A549 (cell line): Measurements from ENCODE around the gene NTM. TPM values are rescaled to one million over a fixed set of nuclear protein-coding genes. Genes with fewer than 3 reads are reported as not detected.

Experiments used
- ATAC-seq, 2 experiments: fragments of 200-7000 bp in 1 of 2; fragments of >200 bp in 1 of 2; cut with Nextera tagmentation in 1 of 2; cut with Tn5 transposase in 1 of 2; 3 replicates each; pipeline versions ENCODE4 v1.8.0 to v1.9.1; 2018 to 2020; ENCODE audit warnings: mild to moderate bottlenecking in 1 of 2, moderate library complexity in 1 of 2
- CTCF ChIA-PET: fragments of 300-600 bp; sonication (Branson Sonifier 250); formaldehyde crosslinking; extraction: SDS; loops from one replicate; lab custom pipeline; 2021; ENCODE audit warnings: antibody characterized with exemption, inconsistent platforms; lab: Yijun Ruan, JAX
- POLR2A ChIA-PET: fragments of 350-600 bp; formaldehyde crosslinking; extraction: SDS; loops from one replicate; lab custom pipeline; 2021; ENCODE audit warnings: antibody characterized with exemption, inconsistent platforms; lab: Yijun Ruan, JAX
- DNase-seq, 2 experiments: peaks; one replicate each; pipeline versions ENCODE4 v3.0.0 to v3.0.0-alpha.2; 2011 to 2016; ENCODE audit warnings: low read depth in 1 of 2, low spot score in 1 of 2
- FAIRE-seq: peaks from 2 replicates; lab custom pipeline; 2011; peaks lifted over from hg19 to GRCh38; lab: Jason Lieb, UNC
- H3K27ac ChIP-seq, 2 experiments: fragments of >200 bp; sonication (Bioruptor Twin); formaldehyde crosslinking; 3 replicates each; pipeline ENCODE4 v1.5.1; 2016 to 2017
- H3K4me1 ChIP-seq: fragments of >200 bp; sonication (Bioruptor Twin); formaldehyde crosslinking; 3 replicates; pipeline ENCODE4 v1.6.1; 2016
- H3K4me2 ChIP-seq: fragments of >200 bp; sonication (Bioruptor Twin); formaldehyde crosslinking; 3 replicates; pipeline ENCODE4 v1.6.1; 2016
- H3K4me3 ChIP-seq: fragments of >200 bp; sonication (Bioruptor Twin); formaldehyde crosslinking; 3 replicates; pipeline ENCODE4 v1.5.1; 2016
- H3K9me3 ChIP-seq: fragments of >200 bp; sonication (Bioruptor Twin); formaldehyde crosslinking; 3 replicates; pipeline ENCODE4 v1.6.1; 2016
- CHD4 ChIP-seq: fragments of 200-600 bp; sonication (generic); IDR thresholded peaks from 2 replicates; pipeline ENCODE4 v1.6.1; 2016; ENCODE audit warnings: antibody characterized with exemption, mild to moderate bottlenecking, borderline replicate concordance
- EP300 ChIP-seq, 2 experiments: fragments of >200 bp; sonication (Bioruptor Twin); formaldehyde crosslinking; IDR thresholded peaks; 2 replicates in 1 of 2; 3 replicates in 1 of 2; pipeline ENCODE4 v1.6.1; 2016 to 2017
- GATA3 ChIP-seq: IDR thresholded peaks from 2 replicates; pipeline ENCODE4 v1.6.1; 2012; ENCODE audit warnings: borderline replicate concordance
- HES2 ChIP-seq: fragments of >200 bp; sonication (Bioruptor Twin); formaldehyde crosslinking; IDR thresholded peaks from 2 replicates; pipeline ENCODE4 v1.6.1; 2016
- HMGXB4 ChIP-seq: fragments of 250-450 bp; sonication (Bioruptor Pico); IDR thresholded peaks from 2 replicates; pipeline ENCODE4 v1.5.0; 2021; ENCODE audit warnings: mild to moderate bottlenecking, moderate library complexity, borderline replicate concordance
- KDM5A ChIP-seq: fragments of 200-600 bp; sonication (generic); IDR thresholded peaks from 2 replicates; pipeline ENCODE4 v1.6.1; 2016; ENCODE audit warnings: antibody characterized with exemption, mild to moderate bottlenecking
- MYC ChIP-seq: IDR thresholded peaks from 2 replicates; pipeline ENCODE4 v1.6.1; 2012; ENCODE audit warnings: mild to moderate bottlenecking, inconsistent platforms, low read length, improper control_type of control experiment, borderline replicate concordance
- NFE2L2 ChIP-seq: fragments of 150-350 bp; conservative IDR thresholded peaks from 2 replicates; pipeline ENCODE4 v1.6.1; 2014; ENCODE audit warnings: low read length
- PBX3 ChIP-seq: IDR thresholded peaks from 2 replicates; pipeline ENCODE4 v1.6.1; 2012
- POLR2A ChIP-seq: IDR thresholded peaks from 2 replicates; pipeline ENCODE4 v1.6.1; 2012; ENCODE audit warnings: mild to moderate bottlenecking, low read length
- RAD21 ChIP-seq, 2 experiments: fragments of >200 bp in 1 of 2; sonication (Bioruptor Twin) in 1 of 2; formaldehyde crosslinking in 1 of 2; IDR thresholded peaks in 1 of 2; conservative IDR thresholded peaks in 1 of 2; 2 replicates in 1 of 2; 3 replicates in 1 of 2; pipeline ENCODE4 v1.6.1; 2012 to 2018; ENCODE audit warnings: inconsistent platforms in 1 of 2
- RFX5 ChIP-seq: fragments of 450-650 bp; IDR thresholded peaks from 2 replicates; pipeline ENCODE4 v1.7.1; 2014; ENCODE audit warnings: antibody characterized with exemption, mild to moderate bottlenecking, moderate library complexity
- RNF2 ChIP-seq: fragments of 200-600 bp; sonication (generic); IDR thresholded peaks from 2 replicates; pipeline ENCODE4 v1.6.1; 2016; ENCODE audit warnings: low read depth, mild to moderate bottlenecking, antibody characterized with exemption, moderate library complexity, borderline replicate concordance
- SMC3 ChIP-seq: fragments of >200 bp; sonication (Bioruptor Twin); formaldehyde crosslinking; IDR thresholded peaks from 3 replicates; pipeline ENCODE4 v1.6.1; 2018; ENCODE audit warnings: inconsistent platforms
- SREBF2 ChIP-seq: fragments of 450-650 bp; IDR thresholded peaks from 2 replicates; pipeline ENCODE4 v1.6.1; 2014; ENCODE audit warnings: mild to moderate bottlenecking, moderate library complexity
- ZC3H11A ChIP-seq: fragments of 450-650 bp; IDR thresholded peaks from 2 replicates; pipeline ENCODE4 v1.6.1; 2014; ENCODE audit warnings: antibody characterized with exemption, mild to moderate bottlenecking
- WGBS: methylation state at CpG from one replicate; pipeline ENCODE4 v1.1.6; 2017; ENCODE audit errors: missing lambda C conversion rate; 5-methylcytosine and 5-hydroxymethylcytosine counted together
- polyA plus RNA-seq, 4 experiments: library from polyadenylated mRNA; depleted of rRNA in 3 of 4; stranded (reverse); fragments of >200 nt; fragmentation: RNase III in 1 of 4; extraction: RNeasy Plus Mini Kit Qiagen cat#74134 plus additional on column Dnase treatment in 1 of 4; gene quantifications; 2 replicates in 3 of 4; 3 replicates in 1 of 4; pipeline ENCODE4 v1.2.3, GENCODE V29; 2011 to 2017
- TF ChIP-seq, protein P1 (sequence below): fragments of 150-350 bp; IDR thresholded peaks from 2 replicates; pipeline ENCODE4 v1.6.1; 2014; ENCODE audit warnings: low read depth, mild to moderate bottlenecking, low read length
- TF ChIP-seq, protein P2 (sequence below): fragments of >200 bp; sonication (Bioruptor Twin); formaldehyde crosslinking; IDR thresholded peaks from 3 replicates; pipeline ENCODE4 v1.5.1; 2016
- TF ChIP-seq, protein P3 (sequence below): fragments of 200-600 bp; sonication (generic); IDR thresholded peaks from 2 replicates; pipeline ENCODE4 v1.6.1; 2016; ENCODE audit warnings: antibody characterized with exemption, mild to moderate bottlenecking, moderate library complexity

The NTM gene
- polyA plus RNA-seq, 2 of the 4 experiments (the other 2 are of a cell fraction): not detected

DNA sequence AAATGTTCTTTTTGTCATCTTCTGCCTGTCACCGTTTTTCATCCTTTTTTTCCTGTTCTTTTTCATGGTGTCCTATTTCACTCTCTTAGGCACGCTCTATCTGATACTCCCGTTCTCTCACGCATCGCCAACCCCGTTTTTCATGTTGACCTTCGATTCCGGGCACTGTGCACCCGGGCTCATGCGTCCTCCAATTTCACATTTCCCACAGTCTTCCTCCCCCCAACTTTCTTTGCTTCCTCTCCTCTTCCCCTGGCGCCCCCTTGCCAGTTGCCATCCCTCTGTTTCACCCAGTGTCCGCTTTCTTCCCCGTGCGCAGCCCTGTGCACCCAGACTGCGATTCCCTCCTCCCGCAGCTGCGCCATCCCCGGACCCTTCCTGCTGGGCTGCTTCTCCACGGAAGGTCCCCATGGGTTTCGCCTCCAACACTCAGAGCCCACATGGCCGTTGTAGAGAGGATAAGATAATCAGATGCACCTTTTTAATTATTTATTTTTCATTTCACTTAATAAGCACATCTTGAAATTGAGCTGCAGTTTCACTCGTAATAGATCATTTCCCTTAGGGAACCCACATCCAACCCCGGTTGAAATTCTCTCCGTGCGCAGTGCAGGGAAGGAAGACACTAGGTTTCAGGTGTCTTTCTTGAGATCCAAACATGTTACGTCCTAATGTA lies 791.1 kb downstream of the NTM start:
- Histone ChIP-seq H3K9me3 (no peaks in the 10 kb centered on the region), H3K4me2 (no peak overlapping the region), H3K27ac (no peak overlapping the region), H3K4me3 (no peak overlapping the region), H3K4me1 (no peaks in the 10 kb centered on the region)
- ChIA-PET POLR2A (no interaction called here), CTCF (no interaction called here)
- no peak for TF ChIP-seq ZC3H11A
- DNase-seq: no peak
- no peak for FAIRE-seq
- 56% methylated on average over 26 of the region's 26 CpGs for WGBS
- no peak for ATAC-seq

DNA sequence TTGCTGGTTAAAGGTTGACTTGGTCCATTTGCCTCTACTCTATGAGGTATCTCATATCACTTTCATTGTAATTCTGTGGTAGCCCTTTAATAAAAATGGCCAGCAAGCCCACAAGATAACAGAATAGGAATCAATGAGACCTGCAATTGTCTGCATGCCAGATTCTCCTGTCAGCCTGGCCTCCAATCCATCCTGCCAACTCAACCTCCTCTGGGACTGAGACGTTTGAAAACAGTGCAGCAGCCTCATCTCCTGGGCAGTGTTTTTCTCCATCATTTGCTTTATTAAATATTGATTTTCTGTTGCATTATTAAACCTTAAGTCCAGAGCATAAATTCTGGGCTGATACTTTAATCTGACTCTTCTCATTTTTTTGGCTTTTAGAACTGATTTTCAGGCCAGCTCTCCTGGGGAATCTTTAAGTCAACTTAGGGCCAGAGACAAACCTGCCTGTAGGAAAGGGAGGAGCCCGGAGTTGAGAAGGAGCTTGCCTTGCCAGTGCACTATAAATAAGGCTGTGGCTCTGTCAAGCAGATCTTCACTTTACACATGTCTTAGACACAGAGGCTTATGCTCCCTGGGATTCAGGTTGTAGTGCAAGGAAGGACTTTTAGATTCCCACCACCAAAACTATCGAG lies 798.0 kb downstream of the NTM start:
- POLR2A ChIA-PET: no interaction called here

GRCh38 chr11:132171031-132171430 lies 800.6 kb downstream of the NTM start:
- no peak for FAIRE-seq
- CTCF ChIA-PET: interaction anchor here (1.1 kb wide), 1 partner anchor 10 kb away, joined by 3 read pairs; no protein-coding TSS in a partner anchor
- Histone ChIP-seq H3K9me3 (no peaks in the 10 kb centered on the region), H3K4me3 (no peak overlapping the region), H3K4me1 (no peaks in the 10 kb centered on the region), H3K4me2 (no peak overlapping the region), H3K27ac (no peak overlapping the region)
- no peak for DNase-seq
- POLR2A ChIA-PET: no interaction called here
- no peak for ATAC-seq
- WGBS: 9% methylated on average over 6 of the region's 6 CpGs
- TF ChIP-seq HES2 (no peak), SREBF2 (no peak), RAD21 (conservative IDR thresholded peaks at IDR 0.05 in 1 of 2, IDR thresholded peaks at IDR 0.05 in 1 of 2) (no peak), RNF2 (no peak), POLR2A (no peak), EP300 (IDR thresholded peaks at IDR 0.05) (no peak), MYC (no peak), HMGXB4 (no peak), NFE2L2 (no peak), SMC3 (no peak), RFX5 (no peak), ZC3H11A (no peak)
- TF ChIP-seq, protein P1, sequence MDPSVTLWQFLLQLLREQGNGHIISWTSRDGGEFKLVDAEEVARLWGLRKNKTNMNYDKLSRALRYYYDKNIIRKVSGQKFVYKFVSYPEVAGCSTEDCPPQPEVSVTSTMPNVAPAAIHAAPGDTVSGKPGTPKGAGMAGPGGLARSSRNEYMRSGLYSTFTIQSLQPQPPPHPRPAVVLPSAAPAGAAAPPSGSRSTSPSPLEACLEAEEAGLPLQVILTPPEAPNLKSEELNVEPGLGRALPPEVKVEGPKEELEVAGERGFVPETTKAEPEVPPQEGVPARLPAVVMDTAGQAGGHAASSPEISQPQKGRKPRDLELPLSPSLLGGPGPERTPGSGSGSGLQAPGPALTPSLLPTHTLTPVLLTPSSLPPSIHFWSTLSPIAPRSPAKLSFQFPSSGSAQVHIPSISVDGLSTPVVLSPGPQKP: no peak
- TF ChIP-seq, protein P2, sequence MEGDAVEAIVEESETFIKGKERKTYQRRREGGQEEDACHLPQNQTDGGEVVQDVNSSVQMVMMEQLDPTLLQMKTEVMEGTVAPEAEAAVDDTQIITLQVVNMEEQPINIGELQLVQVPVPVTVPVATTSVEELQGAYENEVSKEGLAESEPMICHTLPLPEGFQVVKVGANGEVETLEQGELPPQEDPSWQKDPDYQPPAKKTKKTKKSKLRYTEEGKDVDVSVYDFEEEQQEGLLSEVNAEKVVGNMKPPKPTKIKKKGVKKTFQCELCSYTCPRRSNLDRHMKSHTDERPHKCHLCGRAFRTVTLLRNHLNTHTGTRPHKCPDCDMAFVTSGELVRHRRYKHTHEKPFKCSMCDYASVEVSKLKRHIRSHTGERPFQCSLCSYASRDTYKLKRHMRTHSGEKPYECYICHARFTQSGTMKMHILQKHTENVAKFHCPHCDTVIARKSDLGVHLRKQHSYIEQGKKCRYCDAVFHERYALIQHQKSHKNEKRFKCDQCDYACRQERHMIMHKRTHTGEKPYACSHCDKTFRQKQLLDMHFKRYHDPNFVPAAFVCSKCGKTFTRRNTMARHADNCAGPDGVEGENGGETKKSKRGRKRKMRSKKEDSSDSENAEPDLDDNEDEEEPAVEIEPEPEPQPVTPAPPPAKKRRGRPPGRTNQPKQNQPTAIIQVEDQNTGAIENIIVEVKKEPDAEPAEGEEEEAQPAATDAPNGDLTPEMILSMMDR: no peak

More for the DNA sequence above, 798.0 kb downstream of the NTM start:
- no peak overlapping the region for H3K27ac ChIP-seq
- ATAC-seq (no peak), DNase-seq (no peak), FAIRE-seq (no peak)
- no peak overlapping the region for H3K4me2 ChIP-seq
- CTCF ChIA-PET: no interaction called here
- no peaks in the 10 kb centered on the region for H3K9me3 ChIP-seq
- WGBS: 4% methylated on average over 3 of the region's 3 CpGs
- H3K4me1 ChIP-seq: no peaks in the 10 kb centered on the region
- no peak overlapping the region for H3K4me3 ChIP-seq
- TF ChIP-seq PBX3 (no peak), MYC (no peak), KDM5A (no peak), GATA3 (no peak), CHD4 (no peak), EP300 (IDR thresholded peaks at IDR 0.05) (no peak)
- TF ChIP-seq, protein P3, sequence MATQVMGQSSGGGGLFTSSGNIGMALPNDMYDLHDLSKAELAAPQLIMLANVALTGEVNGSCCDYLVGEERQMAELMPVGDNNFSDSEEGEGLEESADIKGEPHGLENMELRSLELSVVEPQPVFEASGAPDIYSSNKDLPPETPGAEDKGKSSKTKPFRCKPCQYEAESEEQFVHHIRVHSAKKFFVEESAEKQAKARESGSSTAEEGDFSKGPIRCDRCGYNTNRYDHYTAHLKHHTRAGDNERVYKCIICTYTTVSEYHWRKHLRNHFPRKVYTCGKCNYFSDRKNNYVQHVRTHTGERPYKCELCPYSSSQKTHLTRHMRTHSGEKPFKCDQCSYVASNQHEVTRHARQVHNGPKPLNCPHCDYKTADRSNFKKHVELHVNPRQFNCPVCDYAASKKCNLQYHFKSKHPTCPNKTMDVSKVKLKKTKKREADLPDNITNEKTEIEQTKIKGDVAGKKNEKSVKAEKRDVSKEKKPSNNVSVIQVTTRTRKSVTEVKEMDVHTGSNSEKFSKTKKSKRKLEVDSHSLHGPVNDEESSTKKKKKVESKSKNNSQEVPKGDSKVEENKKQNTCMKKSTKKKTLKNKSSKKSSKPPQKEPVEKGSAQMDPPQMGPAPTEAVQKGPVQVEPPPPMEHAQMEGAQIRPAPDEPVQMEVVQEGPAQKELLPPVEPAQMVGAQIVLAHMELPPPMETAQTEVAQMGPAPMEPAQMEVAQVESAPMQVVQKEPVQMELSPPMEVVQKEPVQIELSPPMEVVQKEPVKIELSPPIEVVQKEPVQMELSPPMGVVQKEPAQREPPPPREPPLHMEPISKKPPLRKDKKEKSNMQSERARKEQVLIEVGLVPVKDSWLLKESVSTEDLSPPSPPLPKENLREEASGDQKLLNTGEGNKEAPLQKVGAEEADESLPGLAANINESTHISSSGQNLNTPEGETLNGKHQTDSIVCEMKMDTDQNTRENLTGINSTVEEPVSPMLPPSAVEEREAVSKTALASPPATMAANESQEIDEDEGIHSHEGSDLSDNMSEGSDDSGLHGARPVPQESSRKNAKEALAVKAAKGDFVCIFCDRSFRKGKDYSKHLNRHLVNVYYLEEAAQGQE: no peak
